ENCODE data around the gene LRP6. TPM values are rescaled to one million over a fixed set of nuclear protein-coding genes. Genes with fewer than 3 reads are reported as not detected.

LRP6 gene
- total and polyA plus RNA-seq, 2 of the 13 experiments (the other 11 are each of a cell fraction or from before 2014, with no cell fraction given) = 33.8 to 42.0 TPM

- peak; percentile 71; the same call in 1 of the 2 replicates for TF ChIP-seq ELF3 (CRISPR knock-in tag; IDR thresholded peaks at IDR 0.05)
- TF ChIP-seq ZNF20 (CRISPR knock-in tag; IDR thresholded peaks at IDR 0.05) = no peak
- TF ChIP-seq HNF1B (CRISPR knock-in tag; IDR thresholded peaks at IDR 0.05) = peak; percentile 51; the same call in 1 of the 2 replicates
- TF ChIP-seq HOXA3 (CRISPR knock-in tag; IDR thresholded peaks at IDR 0.05) = peak; percentile 53; the same call in 1 of the 2 replicates
- TF ChIP-seq AHDC1 (CRISPR knock-in tag; IDR thresholded peaks at IDR 0.05; ENCODE audit: borderline replicate concordance) = peak; percentile 49; the same call in 1 of the 2 replicates
- TF ChIP-seq NCOA5 (CRISPR knock-in tag; IDR thresholded peaks at IDR 0.05) = no peak
- no peak for TF ChIP-seq PPARG (CRISPR knock-in tag; conservative IDR thresholded peaks at IDR 0.05)
- 0 out of 2 replicates have a peak, but pooled peaks have one; percentile 68 for TF ChIP-seq ZNF772 (CRISPR knock-in tag; IDR thresholded peaks at IDR 0.05)
- TF ChIP-seq MEF2D (CRISPR knock-in tag; IDR thresholded peaks at IDR 0.05) = 0 out of 2 replicates have a peak, but pooled peaks have one; percentile 16
- no peak for TF ChIP-seq ZNF317 (CRISPR knock-in tag; IDR thresholded peaks at IDR 0.05)
- peak; percentile 3; the same call in 1 of the 2 replicates for TF ChIP-seq PATZ1 (CRISPR knock-in tag; IDR thresholded peaks at IDR 0.05)
- TF ChIP-seq ZNF235 (CRISPR knock-in tag; IDR thresholded peaks at IDR 0.05; ENCODE audit: borderline replicate concordance) = no peak
- 0 out of 2 replicates have a peak, but pooled peaks have one; percentile 54 for TF ChIP-seq HNRNPL (IDR thresholded peaks at IDR 0.05; ENCODE audit: low read depth, low read length)
- peak; percentile 51 for TF ChIP-seq ZNF687 (CRISPR knock-in tag; IDR thresholded peaks at IDR 0.05)
- TF ChIP-seq HDAC1 (CRISPR knock-in tag; IDR thresholded peaks at IDR 0.05) = peak; percentile 39; the same call in 1 of the 2 replicates
Measured at GRCh38 chr12:12081836-12082497, 184.9 kb downstream of the LRP6 start (continued).

Data from HepG2 (cell line).